ENCODE results near the gene PANK3.
A peak's percentile ranks its signal among the peaks of the same experiment; 100 is the strongest.

The PANK3 gene

GRCh38 chr5:168578538-168579487 lies at the start of gene PANK3:
PANK3 (minus strand) TSS chr5:168579368; CDS start chr5:168579283, 85 bp downstream.
- H3K4me3 ChIP-seq (ENCODE audit: low read depth, low read length), result peak within 1 kb of the TSS; percentile 82

- no peak overlapping the region for H3K4me3 ChIP-seq (ENCODE audit: low read depth, low read length)
Measured at GRCh38 chr5:168624850-168625364, 45.7 kb upstream of the PANK3 start.

- H3K4me3 ChIP-seq (ENCODE audit: low read depth, low read length), result no peak overlapping the region
Measured at GRCh38 chr5:168620807-168621206, 41.6 kb upstream of the PANK3 start.

- no peak overlapping the region for H3K4me3 ChIP-seq (ENCODE audit: low read depth, low read length)
Measured at GRCh38 chr5:168614661-168615060, 35.5 kb upstream of the PANK3 start.

DNA sequence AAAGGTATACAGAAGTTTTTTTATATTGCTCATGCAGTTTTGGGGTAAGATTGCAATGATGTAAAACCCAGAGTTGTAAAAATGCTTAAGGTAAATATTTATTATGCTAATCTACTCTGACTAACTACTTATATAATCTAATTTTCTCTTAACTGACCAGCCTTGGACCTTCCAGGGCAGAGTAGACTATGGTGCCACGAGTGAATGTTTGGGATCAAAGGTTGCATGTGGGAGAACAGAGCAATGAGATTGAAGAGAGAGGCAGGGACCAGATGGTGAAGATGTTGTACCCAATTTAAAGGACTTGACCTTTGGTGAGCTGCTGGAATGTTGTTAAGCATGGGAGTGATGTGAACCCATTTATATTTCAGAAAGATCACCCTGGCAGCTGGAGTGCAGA lies 34.8 kb upstream of the PANK3 start:
- no peak overlapping the region for H3K4me3 ChIP-seq (ENCODE audit: low read depth, low read length)

GRCh38 chr5:168613396-168613795 lies 34.2 kb upstream of the PANK3 start:
- no peak overlapping the region for H3K4me3 ChIP-seq (ENCODE audit: low read depth, low read length)

DNA sequence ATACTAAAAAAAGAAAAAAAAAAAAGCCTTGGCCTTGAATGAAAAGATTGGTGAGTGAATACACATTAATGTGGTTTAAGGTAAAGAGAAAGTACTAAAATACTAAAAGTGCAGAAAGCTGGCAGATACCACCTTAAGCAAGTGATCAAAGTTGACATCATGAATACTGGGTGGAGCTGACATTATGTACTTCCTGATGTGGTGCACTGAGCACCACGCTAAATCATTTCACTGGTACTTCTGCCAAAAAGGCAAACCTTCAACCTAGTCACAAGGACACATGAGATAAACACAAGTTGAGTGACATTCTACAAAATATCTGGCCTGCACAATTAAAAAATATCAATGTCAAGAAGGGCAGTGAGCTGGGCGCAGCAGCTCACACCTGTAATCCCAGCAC lies 33.8 kb upstream of the PANK3 start:
- H3K4me3 ChIP-seq (ENCODE audit: low read depth, low read length), result no peak overlapping the region

GRCh38 chr5:168612123-168612522 lies 33.0 kb upstream of the PANK3 start:
- H3K4me3 ChIP-seq (ENCODE audit: low read depth, low read length), result no peak overlapping the region

GRCh38 chr5:168611165-168611564 lies 32.0 kb upstream of the PANK3 start:
- no peak overlapping the region for H3K4me3 ChIP-seq (ENCODE audit: low read depth, low read length)

GRCh38 chr5:168609806-168610482 lies 30.8 kb upstream of the PANK3 start:
- no peak overlapping the region for H3K4me3 ChIP-seq (ENCODE audit: low read depth, low read length)

GRCh38 chr5:168608821-168609220 lies 29.7 kb upstream of the PANK3 start:
- H3K4me3 ChIP-seq (ENCODE audit: low read depth, low read length), result no peak overlapping the region

GRCh38 chr5:168608386-168608785 lies 29.2 kb upstream of the PANK3 start:
- no peak overlapping the region for H3K4me3 ChIP-seq (ENCODE audit: low read depth, low read length)

DNA sequence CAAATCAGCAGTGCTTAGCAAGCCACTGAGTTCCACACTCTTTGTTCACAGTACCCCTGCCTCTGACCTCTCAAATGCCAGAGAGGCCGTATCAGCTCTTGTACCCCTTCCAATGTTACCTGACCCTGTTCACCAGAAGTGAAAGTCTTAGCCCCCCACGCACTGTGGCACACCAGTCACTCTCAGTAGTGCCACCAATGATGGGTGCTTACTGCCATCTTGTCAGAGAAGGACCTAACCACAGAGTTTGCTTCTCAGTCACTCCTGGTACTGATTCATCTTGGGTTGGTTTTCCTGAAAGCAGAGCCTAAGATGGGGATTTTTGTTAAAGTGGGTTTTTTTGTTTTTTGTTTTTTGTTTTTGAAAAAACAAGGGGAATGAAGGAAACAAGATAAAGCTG lies 28.8 kb upstream of the PANK3 start:
- no peak overlapping the region for H3K4me3 ChIP-seq (ENCODE audit: low read depth, low read length)

- H3K4me3 ChIP-seq (ENCODE audit: low read depth, low read length), result no peak overlapping the region
Measured at GRCh38 chr5:168606562-168606961, 27.4 kb upstream of the PANK3 start.

GRCh38 chr5:168604436-168604835 lies 25.3 kb upstream of the PANK3 start:
- no peak overlapping the region for H3K4me3 ChIP-seq (ENCODE audit: low read depth, low read length)

DNA sequence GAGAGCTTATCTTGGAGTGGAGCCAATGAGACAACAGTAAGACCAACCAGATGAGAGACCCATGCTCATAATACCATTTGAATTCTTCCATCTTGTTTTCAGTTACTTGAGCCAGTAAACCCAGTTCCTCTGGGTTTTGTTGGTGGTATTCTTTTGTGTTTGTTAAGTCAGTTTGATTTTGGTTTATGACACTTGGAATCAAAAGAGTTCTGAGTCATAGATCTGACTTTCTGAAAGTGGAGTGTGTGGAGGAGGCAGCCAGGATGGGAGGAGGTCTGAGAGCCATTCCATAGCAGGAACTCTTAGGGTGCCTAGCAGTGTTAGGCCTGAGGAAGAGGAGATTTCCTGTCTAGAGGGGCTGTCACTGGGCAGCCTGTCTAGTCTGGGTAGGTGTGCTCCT lies 24.6 kb upstream of the PANK3 start:
- no peak overlapping the region for H3K4me3 ChIP-seq (ENCODE audit: low read depth, low read length)

DNA sequence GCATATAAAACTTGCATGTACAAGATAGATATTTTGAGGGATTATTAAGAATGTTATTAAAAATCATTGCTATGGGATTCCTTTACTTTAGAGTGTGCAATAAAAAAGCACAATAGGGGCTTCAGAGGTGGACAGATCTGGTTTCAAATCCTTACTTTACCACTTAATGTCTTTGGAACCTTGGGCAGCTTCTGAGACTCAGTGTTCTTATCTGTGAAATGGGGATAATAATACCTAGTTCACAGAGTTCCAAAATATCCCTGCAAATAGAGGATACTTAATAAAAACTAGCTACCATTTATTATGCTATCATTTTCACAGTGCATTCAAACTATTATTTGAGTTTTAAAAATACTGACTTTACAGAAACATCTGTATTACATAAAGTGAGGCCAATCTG lies 23.3 kb upstream of the PANK3 start:
- no peak overlapping the region for H3K4me3 ChIP-seq (ENCODE audit: low read depth, low read length)

GRCh38 chr5:168601972-168602371 lies 22.8 kb upstream of the PANK3 start:
- no peak overlapping the region for H3K4me3 ChIP-seq (ENCODE audit: low read depth, low read length)

GRCh38 chr5:168600409-168600808 lies 21.2 kb upstream of the PANK3 start:
- H3K4me3 ChIP-seq (ENCODE audit: low read depth, low read length), result no peak overlapping the region

DNA sequence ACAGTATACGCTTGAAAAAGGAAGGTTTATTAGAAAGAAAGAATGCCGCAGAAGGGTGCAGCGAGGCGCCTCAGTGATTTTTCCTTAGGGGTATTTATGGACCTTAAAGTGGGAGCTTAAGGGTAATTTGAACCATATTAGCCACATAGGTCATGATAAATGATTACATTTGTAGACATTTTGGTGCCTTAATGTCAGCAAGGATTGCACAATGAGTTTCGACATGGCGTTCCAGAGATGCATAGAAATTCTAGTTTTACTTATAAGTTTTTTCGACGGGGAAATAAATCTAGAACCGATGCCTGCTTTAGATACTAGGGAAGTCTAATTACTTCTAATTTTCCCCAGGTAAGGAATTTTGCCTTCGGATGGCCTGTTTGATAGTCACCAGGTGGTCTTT lies 20.7 kb upstream of the PANK3 start:
- no peak overlapping the region for H3K4me3 ChIP-seq (ENCODE audit: low read depth, low read length)

GRCh38 chr5:168598639-168599038 lies 19.5 kb upstream of the PANK3 start:
- no peak overlapping the region for H3K4me3 ChIP-seq (ENCODE audit: low read depth, low read length)

- no peak overlapping the region for H3K4me3 ChIP-seq (ENCODE audit: low read depth, low read length)
Measured at GRCh38 chr5:168596927-168597326, 17.8 kb upstream of the PANK3 start.
